GM12875 (cell line): ENCODE data around the gene AKAP8.
"Not testable (repeated sequence)": the region's sequence is repeated elsewhere in the genome, so short reads cannot be mapped to it uniquely, and the experiment has no call there.

Experiments used
- H3K4me3 ChIP-seq: one replicate; pipeline ENCODE4 v1.5.1; 2011; ENCODE audit warnings: low read depth, low read length, control low read depth
- CTCF ChIP-seq: IDR thresholded peaks from 2 replicates; pipeline ENCODE4 v1.5.1; 2011; ENCODE audit warnings: low read depth, mild to moderate bottlenecking, control low read depth, inconsistent platforms, low read length, moderate library complexity, borderline replicate concordance; ENCODE audit not compliant: insufficient read depth

Gene AKAP8

GRCh38 chr19:15418579-15419412 lies 39.2 kb upstream of the AKAP8 start, which contains the start of gene AKAP8L:
TSS of gene AKAP8L (minus strand) at chr19:15418988. CDS start at chr19:15418923, 65 bp downstream.
- peak within 1 kb of the TSS; percentile 89 for H3K4me3 ChIP-seq
- peak; percentile 87 for TF ChIP-seq CTCF

GRCh38 chr19:15418231-15418578 lies 38.6 kb upstream of the AKAP8 start:
- peak overlapping the region; percentile 89 for H3K4me3 ChIP-seq
- no peak for TF ChIP-seq CTCF

GRCh38 chr19:15417699-15418098 lies 38.1 kb upstream of the AKAP8 start:
- TF ChIP-seq CTCF: no peak
- H3K4me3 ChIP-seq: peak overlapping the region; percentile 89

GRCh38 chr19:15412832-15413231 lies 33.2 kb upstream of the AKAP8 start:
- no peak for TF ChIP-seq CTCF
- no peak overlapping the region for H3K4me3 ChIP-seq

- H3K4me3 ChIP-seq: not testable (repeated sequence)
Observed at GRCh38 chr19:15411351-15411750, 31.8 kb upstream of the AKAP8 start.

GRCh38 chr19:15404780-15405211 lies 25.2 kb upstream of the AKAP8 start:
- H3K4me3 ChIP-seq: no peak overlapping the region
- TF ChIP-seq CTCF: no peak

GRCh38 chr19:15404097-15404779 lies 24.7 kb upstream of the AKAP8 start:
- no peak for TF ChIP-seq CTCF
- H3K4me3 ChIP-seq: no peak overlapping the region
